ENCODE measurements around the gene PREPL.

DNA sequence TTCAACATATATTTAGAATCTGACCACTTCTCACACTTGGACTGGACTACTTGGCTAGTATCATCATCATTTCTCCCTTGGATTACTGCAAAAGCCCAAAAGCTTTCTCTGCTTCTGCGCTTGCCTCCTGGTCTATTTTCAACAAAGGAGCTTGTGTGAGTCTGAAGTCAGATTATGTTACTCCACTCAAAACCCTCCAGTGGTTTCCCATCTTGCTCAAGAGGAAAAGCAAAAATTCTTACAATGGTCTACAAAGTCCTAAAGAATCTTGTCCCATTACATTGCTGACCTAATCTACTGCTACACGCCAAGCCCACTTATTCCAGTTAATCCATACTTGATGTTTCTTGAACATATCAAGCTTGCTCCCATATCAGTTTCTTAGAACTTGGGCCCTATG, 9.6 kb downstream of the PREPL start:
- TF ChIP-seq, protein P1, sequence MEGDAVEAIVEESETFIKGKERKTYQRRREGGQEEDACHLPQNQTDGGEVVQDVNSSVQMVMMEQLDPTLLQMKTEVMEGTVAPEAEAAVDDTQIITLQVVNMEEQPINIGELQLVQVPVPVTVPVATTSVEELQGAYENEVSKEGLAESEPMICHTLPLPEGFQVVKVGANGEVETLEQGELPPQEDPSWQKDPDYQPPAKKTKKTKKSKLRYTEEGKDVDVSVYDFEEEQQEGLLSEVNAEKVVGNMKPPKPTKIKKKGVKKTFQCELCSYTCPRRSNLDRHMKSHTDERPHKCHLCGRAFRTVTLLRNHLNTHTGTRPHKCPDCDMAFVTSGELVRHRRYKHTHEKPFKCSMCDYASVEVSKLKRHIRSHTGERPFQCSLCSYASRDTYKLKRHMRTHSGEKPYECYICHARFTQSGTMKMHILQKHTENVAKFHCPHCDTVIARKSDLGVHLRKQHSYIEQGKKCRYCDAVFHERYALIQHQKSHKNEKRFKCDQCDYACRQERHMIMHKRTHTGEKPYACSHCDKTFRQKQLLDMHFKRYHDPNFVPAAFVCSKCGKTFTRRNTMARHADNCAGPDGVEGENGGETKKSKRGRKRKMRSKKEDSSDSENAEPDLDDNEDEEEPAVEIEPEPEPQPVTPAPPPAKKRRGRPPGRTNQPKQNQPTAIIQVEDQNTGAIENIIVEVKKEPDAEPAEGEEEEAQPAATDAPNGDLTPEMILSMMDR (conservative IDR thresholded peaks at IDR 0.05; ENCODE audit: low read depth, low read length): no peak
- no peak for TF ChIP-seq EZH2 (IDR thresholded peaks at IDR 0.05; ENCODE audit: borderline replicate concordance, low read depth, low read length, poor library complexity, severe bottlenecking)
